GM15510 (cell line): Measurements from ENCODE around the gene EEIG2.

Experiments
- POLR2A ChIP-seq: IDR thresholded peaks from 3 replicates; pipeline ENCODE4 v1.6.1; 2011; ENCODE audit warnings: borderline replicate concordance; ENCODE audit not compliant: insufficient read length; ENCODE audit errors: extremely low read depth

EEIG2 gene

DNA sequence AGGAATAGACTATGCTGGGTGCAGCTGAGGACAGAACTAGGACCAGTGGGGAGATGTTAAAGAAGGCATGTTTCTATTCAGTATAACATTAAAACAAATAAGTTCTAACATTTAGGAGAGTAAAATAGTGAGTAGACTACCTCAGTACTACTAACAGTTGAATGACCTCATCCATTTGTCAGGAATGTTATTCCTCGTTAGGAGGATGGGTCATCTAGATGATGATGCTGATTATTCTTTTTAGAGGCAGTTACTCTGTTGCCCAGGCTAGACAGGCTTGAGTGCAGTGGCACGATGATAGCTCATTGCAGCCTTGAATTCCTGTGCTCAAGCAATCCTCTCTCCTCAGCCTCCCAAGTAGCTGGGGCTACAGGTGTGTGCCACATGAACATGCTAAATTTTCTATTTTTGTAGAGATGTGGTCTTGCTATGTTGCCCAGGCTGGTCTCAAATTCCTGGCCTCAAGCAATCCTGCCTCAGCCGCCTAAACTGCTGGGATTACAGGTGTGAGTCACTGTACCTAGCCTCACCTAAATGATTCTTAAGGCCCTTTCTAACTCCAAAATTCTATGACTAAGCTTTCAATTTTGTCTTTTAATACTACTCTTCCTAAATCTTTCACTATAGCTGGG, 9.3 kb downstream of the EEIG2 start:
- no peak for TF ChIP-seq POLR2A

DNA sequence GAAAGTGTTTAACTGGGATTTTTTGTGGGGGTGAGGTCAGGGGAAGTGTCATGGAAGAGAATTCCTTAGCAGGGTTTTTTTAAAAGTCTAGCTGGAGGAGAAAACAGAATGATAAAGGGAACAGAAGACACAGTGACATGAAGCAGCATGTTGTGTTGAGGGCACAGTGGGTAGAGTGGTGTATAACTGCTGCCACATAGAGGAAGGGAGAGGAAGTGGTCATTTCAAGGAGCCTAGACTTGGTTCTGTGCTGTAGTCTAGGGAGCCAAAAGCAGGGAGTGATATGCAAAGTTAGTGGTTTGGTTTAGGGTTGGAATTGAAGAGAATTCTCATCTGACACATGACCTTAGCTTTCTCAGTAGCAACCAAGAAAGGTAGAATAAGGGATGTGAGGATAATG, 10.2 kb downstream of the EEIG2 start:
- TF ChIP-seq POLR2A: no peak

DNA sequence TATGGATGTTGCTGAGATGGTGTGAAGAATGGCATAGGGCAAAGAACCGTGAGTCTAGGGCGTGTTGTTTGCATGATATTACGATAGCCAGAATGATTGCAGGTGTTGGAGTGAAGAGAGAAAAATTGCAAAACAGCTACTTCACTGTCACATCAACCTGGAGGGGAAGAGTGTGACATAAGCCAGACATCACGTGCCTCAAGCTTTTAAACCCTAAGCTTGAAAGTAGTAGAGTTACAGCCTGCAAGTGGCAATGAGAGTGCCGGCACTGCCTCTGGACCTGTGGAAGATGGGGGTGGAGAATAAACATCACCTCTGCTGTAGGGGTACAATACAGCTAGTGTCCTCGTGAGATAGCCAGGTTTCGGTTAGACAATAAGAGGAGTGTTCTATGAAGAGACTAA, 11.1 kb downstream of the EEIG2 start:
- TF ChIP-seq POLR2A: no peak

DNA sequence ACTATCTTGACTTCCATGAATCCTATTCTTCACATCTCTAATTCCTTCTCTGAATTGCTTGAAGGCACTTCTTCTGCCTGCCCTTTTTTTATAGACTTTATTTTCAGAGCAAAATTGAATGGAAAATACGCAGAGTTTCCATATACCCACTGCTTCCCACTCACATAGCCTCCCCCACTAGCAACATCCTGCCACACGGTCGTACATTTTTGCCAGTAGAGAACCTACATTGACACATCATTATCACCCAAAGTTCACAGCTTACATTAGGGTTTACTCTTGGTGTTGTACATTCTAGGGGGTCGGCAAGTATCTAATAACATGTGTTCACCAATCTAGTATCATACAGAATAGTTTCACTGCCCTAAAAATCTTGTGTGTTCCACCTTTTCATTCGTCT, 12.3 kb downstream of the EEIG2 start:
- no peak for TF ChIP-seq POLR2A

DNA sequence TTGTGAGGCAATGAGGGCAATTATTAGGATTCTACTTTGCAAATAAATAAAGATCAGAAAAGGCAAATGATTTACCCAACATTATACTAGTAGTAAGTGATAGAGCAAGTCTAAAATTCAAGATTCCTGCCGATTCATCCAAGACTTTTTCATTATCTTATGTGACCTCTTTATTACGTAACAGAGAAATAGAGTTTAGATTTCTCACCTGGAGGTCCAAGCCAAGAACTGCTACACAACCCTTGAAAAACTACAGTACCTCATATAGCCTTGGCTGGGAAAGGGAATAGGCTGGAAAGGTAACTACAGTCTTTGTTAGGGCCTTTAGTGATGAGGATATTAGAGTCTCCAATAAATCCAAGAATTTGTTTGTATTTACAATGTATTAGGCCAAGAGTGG, 13.3 kb downstream of the EEIG2 start:
- TF ChIP-seq POLR2A: no peak

DNA sequence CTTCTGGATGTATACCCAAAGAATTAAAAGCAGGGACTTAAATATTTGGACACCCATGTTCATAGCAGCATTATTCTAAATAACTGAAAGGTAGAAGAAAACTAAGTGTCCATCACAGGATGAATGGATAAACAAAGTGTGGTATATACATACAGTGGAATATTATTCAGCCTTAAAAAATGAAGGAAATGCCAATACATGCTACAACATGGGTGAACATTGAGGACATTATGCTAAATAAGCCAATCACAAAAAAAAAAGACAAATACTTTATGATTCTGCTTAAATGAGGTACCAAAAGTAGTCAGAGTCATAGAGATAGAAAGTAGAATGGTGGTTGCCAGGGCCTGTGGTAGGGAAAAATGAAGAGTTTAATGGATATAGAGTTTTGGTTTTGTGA, 14.1 kb downstream of the EEIG2 start:
- no peak for TF ChIP-seq POLR2A

DNA sequence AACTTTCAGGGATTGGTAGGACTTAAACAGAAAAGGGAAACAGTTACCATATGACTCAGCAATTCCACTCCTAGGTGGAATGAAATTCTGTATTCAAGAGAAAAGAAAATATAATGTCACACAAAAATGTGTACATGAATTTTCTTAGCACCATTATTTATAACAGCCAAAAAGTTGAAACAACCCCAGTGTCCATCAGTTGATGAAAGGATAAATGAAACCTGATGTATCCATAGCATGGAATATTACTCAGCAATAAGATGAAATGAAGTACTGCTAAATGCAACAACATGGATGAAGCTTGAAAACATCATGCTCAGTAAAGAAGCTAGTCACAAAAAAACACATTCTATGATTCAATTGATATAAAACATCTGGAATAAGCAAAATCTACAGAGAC, 15.5 kb downstream of the EEIG2 start:
- no peak for TF ChIP-seq POLR2A

DNA sequence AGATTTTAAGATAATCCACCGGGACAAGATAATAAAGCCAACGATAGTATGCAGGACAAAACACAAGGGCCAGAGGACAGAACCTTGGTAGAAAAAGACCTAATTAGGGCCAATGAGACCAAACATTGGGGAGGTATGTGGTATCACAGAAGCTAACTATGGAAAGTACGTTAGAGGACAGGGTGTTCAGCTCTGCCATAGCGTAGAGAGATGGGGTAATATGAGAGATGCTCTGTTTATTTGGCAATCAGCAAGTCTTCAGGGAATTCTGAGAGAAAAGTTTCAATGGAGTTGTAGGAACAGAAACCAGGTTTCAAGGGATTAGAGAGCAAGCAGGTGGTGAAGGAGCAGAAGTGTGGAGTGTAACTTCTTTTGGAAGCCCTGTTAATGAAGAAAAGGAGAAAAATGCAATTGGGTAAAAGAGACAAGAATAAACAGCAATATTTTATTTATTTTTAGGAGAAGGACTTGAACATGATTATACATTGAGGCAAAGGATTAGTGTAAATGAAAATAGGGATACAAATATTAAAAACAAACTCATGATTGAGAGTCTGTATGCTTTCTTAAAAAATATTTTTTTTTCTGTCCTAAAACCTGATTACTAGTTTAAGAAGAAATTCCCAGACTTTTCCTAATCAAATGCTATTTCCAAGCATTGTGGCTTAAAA, 24.0 kb downstream of the EEIG2 start:
- TF ChIP-seq POLR2A: no peak

DNA sequence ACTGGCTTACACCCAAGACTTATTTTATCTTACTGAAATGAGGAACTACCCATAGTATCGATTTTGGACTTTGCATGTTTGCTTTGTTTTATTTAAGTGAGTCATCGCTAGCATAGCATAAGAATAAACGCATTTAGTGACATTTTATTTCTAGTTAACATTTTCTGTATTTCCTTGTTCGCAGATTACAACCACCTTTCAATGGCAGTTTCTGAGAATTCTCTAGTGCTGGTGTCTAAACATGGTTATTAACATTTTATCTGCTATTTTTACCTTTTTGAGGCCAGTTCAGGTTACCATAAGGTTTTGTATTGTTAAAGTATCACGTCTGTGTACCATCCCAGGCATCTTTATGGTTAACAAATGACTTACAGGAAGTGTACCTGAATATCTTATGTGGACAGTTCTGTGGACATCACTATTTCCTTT, 24.5 kb downstream of the EEIG2 start:
- TF ChIP-seq POLR2A: no peak

DNA sequence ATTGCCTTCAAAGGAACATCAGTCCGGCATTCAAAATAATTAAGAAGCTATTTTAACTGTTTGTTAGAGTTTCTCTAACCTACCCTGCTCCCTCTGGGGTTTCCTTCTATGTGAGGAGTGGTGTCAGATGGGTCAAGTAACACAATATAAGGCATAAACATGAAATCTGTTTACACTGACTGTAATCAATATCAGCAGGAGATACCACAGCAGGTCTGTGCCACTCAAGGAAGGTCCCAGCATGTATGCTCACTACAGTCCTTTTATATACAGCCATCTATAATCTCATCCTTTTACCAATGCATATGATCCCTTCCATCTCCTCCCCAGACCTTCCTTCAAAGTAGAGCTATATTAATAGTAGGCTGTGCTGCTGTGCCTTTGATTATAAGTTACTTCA, 25.4 kb downstream of the EEIG2 start:
- TF ChIP-seq POLR2A: no peak

DNA sequence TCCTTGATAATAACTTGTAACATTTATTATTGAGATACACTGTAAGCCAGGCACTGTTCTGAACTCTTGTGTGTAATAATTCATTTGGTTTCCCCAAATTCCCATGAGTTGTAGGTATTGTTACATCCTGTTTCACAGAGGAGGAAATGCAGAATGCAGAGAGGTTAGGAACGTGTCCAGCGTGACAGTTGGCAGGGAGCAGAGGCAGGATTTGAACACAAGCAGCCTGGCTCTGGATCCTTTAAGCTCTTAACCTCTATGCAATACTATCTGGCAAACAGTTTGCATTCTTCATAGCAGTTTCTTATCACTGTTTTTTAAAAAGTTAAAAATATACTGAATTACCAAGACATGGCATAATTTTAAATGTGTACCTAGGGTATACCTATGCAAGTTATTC, 30.5 kb downstream of the EEIG2 start:
- TF ChIP-seq POLR2A: no peak

DNA sequence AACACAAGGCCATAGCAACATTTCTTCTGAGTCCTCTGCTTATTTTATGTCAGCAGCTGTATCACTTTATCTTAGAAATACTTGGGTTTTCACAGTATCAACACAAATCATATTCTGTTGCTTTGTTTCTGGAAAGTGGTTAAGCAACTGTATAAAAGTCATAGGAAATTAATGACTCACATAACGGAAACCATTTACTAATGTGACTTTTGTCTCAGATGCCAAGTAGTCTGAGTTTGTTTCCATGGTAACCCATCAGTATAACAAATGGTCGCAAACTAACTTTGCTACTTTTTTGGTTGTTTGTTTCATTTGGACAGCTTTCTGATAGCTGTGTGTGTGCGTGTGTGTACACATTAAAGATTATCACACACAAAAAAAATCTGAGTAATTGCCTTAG, 31.1 kb downstream of the EEIG2 start:
- TF ChIP-seq POLR2A: no peak

DNA sequence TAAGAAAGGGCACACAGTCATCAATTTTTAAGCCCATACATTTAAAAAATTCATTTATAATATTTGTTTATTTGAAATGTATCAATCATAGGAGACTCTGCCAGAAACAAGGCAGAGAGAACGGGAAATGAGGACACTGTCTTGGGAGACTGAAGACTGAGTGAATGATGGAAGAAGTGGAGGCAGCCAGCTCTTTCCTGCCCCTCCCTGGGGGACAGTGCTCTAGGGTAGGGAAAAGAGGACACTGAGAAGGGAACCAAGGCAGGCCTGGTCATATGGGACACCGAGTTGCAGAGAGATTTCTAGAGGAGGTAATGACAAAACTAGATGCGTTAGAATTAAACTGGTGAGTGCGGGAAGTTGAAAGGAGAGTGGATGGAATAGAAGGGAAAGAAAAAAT, 31.6 kb downstream of the EEIG2 start:
- no peak for TF ChIP-seq POLR2A

DNA sequence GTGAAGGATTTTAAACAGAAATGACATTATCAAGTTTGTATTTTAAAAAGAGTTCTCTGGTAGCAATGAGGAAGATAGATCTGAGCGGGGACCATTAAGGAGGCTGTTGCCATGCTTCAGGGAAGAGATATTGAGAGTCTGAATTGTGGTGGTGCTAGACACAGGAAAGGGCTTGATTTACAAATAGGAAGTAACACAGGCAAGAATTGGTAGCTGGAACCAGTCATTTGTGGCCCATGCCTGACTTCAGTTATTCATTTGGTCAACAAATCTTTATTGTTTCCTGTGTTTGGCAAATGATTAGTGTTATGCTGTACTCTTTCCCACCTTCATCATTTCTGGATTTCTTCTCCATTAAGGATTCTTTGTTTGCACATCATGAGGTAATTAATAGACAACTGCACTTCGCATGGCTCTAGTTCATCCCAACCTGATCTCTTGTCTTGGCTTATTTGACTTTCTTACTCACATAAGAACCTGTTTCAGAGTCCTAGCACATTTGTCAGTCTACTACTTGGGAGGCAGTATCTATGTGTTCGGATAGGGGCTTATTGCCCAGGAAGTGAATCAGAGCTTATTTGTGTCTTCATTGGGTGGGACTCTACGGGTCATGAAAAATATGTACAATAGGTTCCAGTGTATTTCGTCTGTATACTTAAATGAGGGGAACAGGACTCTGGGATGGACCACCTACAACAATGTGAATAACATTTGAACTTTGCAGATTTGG, 32.3 kb downstream of the EEIG2 start:
- TF ChIP-seq POLR2A: no peak

DNA sequence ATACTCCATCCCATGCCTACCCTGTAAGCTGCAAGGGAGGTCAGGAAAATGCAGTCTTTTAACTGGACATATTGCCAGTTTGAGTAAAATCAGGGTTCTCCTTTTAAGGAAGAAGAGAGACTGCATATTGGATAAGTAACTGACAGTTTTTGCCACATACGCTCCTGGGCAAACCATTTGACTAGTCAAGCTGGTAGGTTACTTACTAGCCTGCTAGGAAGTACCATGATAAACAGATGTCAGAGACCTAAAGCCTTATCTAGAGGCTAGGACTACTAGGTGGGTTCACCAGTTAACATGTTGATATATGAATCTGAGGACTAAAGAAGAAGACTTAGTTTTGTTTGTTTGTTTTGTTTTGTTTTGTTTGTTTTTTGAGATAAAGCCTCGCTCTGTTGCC, 33.5 kb downstream of the EEIG2 start:
- no peak for TF ChIP-seq POLR2A

DNA sequence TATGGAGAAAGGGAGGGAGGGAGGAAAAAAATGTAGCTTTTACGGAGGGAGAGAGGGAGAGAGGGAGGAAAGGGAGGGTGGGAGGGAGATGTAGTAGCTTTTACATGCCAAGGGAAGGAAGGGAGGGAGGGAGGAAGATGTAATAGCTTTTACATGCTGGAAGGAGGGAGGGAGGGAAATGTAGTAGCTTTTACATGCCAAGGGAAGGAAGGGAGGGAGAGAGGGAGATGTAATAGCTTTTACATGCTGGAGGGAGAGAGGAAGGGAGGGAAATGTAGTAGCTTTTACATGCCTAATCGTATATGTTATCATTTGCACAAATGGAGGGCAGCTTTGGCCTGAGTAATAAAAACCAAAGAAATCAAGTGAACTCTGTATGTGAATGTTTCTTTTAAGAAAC, 35.6 kb downstream of the EEIG2 start:
- TF ChIP-seq POLR2A: no peak
